GM18511 (cell line): ENCODE data around the gene NEK1.

ENCODE experiments used
- ATAC-seq: cut with Tn5 transposase; IDR thresholded peaks from one replicate; pipeline ENCODE4 v1.9.1; 2021; ENCODE audit warnings: mild to moderate bottlenecking, moderate library complexity; ENCODE audit not compliant: unreplicated experiment

The NEK1 gene

GRCh38 chr4:169376421-169376820 lies 236.0 kb downstream of the NEK1 start:
- no peak for ATAC-seq

- no peak for ATAC-seq
Observed at GRCh38 chr4:169372791-169373190, 239.6 kb downstream of the NEK1 start.

GRCh38 chr4:169369634-169370033 lies 242.7 kb downstream of the NEK1 start:
- no peak for ATAC-seq

- ATAC-seq = no peak
Observed at GRCh38 chr4:169367826-169368225, 244.6 kb downstream of the NEK1 start.

GRCh38 chr4:169366821-169367220 lies 245.6 kb downstream of the NEK1 start:
- ATAC-seq = no peak

GRCh38 chr4:169362607-169363006 lies 249.8 kb downstream of the NEK1 start:
- no peak for ATAC-seq

- no peak for ATAC-seq
Observed at GRCh38 chr4:169361756-169362155, 250.6 kb downstream of the NEK1 start.

- ATAC-seq = no peak
Observed at GRCh38 chr4:169359961-169360360, 252.4 kb downstream of the NEK1 start.

GRCh38 chr4:169352360-169352759 lies 260.0 kb downstream of the NEK1 start:
- ATAC-seq = no peak

GRCh38 chr4:169351872-169352271 lies 260.5 kb downstream of the NEK1 start:
- no peak for ATAC-seq

- ATAC-seq = no peak
Observed at GRCh38 chr4:169348541-169348940, 263.8 kb downstream of the NEK1 start.

- ATAC-seq = no peak
Observed at GRCh38 chr4:169346840-169347239, 265.5 kb downstream of the NEK1 start.

GRCh38 chr4:169345316-169345721 lies 267.1 kb downstream of the NEK1 start:
- ATAC-seq = no peak
